ENCODE data around the gene EGFL7.

GRCh38 chr9:136657974-136658848, 4.5 kb upstream of the EGFL7 start:
- TF ChIP-seq CTCF (IDR thresholded peaks at IDR 0.05) (no peak), ZNF138 (CRISPR knock-in tag; conservative IDR thresholded peaks at IDR 0.05) (no peak), ATF3 (CRISPR knock-in tag; conservative IDR thresholded peaks at IDR 0.05) (no peak), IRF2 (CRISPR knock-in tag; IDR thresholded peaks at IDR 0.05; ENCODE audit: borderline replicate concordance, low read depth) (no peak)
